ENCODE measurements around the gene TMEM109.
A peak's percentile ranks its signal among the peaks of the same experiment; 100 is the strongest.

Gene TMEM109

GRCh38 chr11:60912223-60912850 lies 1.6 kb upstream of the TMEM109 start:
- no peak for DNase-seq

- DNase-seq: no peak
Measured at GRCh38 chr11:60912851-60913528, 968 bp upstream of the TMEM109 start.

GRCh38 chr11:60914633-60915247 lies 782 bp downstream of the TMEM109 start:
- peak; percentile 61 for DNase-seq

- no peak for DNase-seq
Measured at GRCh38 chr11:60915248-60915914, 1.4 kb downstream of the TMEM109 start.

- DNase-seq: no peak
Measured at GRCh38 chr11:60916669-60917206, 2.8 kb downstream of the TMEM109 start.

- DNase-seq: no peak
Measured at GRCh38 chr11:60917267-60917666, 3.3 kb downstream of the TMEM109 start.

- no peak for DNase-seq
Measured at GRCh38 chr11:60918251-60918938, 4.4 kb downstream of the TMEM109 start.

- no peak for DNase-seq
Measured at GRCh38 chr11:60918939-60919265, 4.9 kb downstream of the TMEM109 start.

GRCh38 chr11:60919320-60919719 lies 5.4 kb downstream of the TMEM109 start:
- DNase-seq: no peak

- DNase-seq: no peak
Measured at GRCh38 chr11:60919956-60920355, 6.0 kb downstream of the TMEM109 start.

GRCh38 chr11:60921259-60921658 lies 7.3 kb downstream of the TMEM109 start:
- no peak for DNase-seq

- no peak for DNase-seq
Measured at GRCh38 chr11:60921777-60922335, 7.9 kb downstream of the TMEM109 start.

GRCh38 chr11:60922906-60923305 lies 8.9 kb downstream of the TMEM109 start:
- DNase-seq: no peak

GRCh38 chr11:60923326-60923725 lies 9.4 kb downstream of the TMEM109 start:
- DNase-seq: no peak

- DNase-seq: no peak
Measured at GRCh38 chr11:60923800-60924109, 9.8 kb downstream of the TMEM109 start.

- peak; percentile 77 for DNase-seq
Measured at GRCh38 chr11:60924110-60924905, 10.3 kb downstream of the TMEM109 start, which contains the start of gene TMEM132A. TSS of gene TMEM132A (plus strand) at chr11:60924460. CDS start at chr11:60924634, 174 bp downstream.

- DNase-seq: peak; percentile 47
Measured at GRCh38 chr11:60924906-60925853, 11.2 kb downstream of the TMEM109 start.

GRCh38 chr11:60925868-60926267 lies 11.9 kb downstream of the TMEM109 start:
- no peak for DNase-seq

- no peak for DNase-seq
Measured at GRCh38 chr11:60926500-60926899, 12.5 kb downstream of the TMEM109 start.

GRCh38 chr11:60927061-60927592 lies 13.2 kb downstream of the TMEM109 start:
- DNase-seq: no peak
